ENCODE results near the gene NTM. TPM values are rescaled to one million over a fixed set of nuclear protein-coding genes. Genes with fewer than 3 reads are reported as not detected.

NTM gene
- total and polyA plus RNA-seq, 2 of the 8 experiments (the other 6 are each of a cell fraction or from before 2014, with no cell fraction given), result 13.4 to 20.0 TPM

DNA sequence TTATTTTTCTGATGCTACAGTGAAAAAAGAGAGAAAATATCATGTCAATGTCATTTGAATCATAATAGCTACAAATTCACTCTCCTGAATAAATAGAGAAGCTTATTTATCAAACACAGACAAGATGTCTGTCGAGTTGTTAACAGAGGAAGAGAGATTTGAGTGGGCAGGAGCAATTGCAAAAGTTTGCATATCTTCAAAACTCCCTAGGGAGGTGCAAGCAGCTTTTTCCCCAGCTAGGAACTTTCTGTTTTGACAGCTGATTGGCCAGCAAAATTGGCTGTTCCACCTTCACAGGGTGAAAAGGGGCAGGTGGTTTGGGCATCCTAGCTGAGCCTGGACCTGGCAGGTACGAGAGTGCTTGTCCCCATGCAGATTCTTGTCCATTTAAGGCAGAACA lies 98.2 kb downstream of the NTM start:
- FAIRE-seq, result no peak

More for the DNA sequence above, 98.2 kb downstream of the NTM start:
- DNase-seq (ENCODE audit: low read depth in 1 of 2, low spot score in 2 of 2), result no peak
- no peak overlapping the region for H4K8ac ChIP-seq (ENCODE audit: extremely low read depth, insufficient read depth, low read length)
- H4K20me1 ChIP-seq (replicated peaks in 1 of 2; ENCODE audit: control insufficient read depth in 1 of 2, insufficient read depth in 2 of 2, low read length in 2 of 2), result no peaks in the 10 kb centered on the region
- no peak overlapping the region for H4K91ac ChIP-seq (replicated peaks; ENCODE audit: insufficient read length, low read length)
- POLR2A ChIA-PET (ENCODE audit: partially characterized antibody), result no interaction called here
- H3K27ac ChIP-seq (ENCODE audit: low read depth, low read length), result no peak overlapping the region
- no peak overlapping the region for H3K14ac ChIP-seq (ENCODE audit: insufficient read length)
- no peaks in the 10 kb centered on the region for H3K36me3 ChIP-seq (ENCODE audit: control insufficient read depth in 2 of 4, insufficient read depth in 4 of 4, low read length in 3 of 4)
- WGBS, 2 experiments (ENCODE audit: extremely low coverage in 1 of 2, insufficient coverage in 1 of 2, insufficient read length in 1 of 2, insufficient replicate concordance in 2 of 2, low coverage in 1 of 2, low lambda C conversion rate in 2 of 2, missing lambda C conversion rate in 1 of 2), result 84% methylated on average over 2 of the region's 2 CpGs; no CpG with 5 or more reads in 1 of the 2 experiments
- H2AFZ ChIP-seq (ENCODE audit: low read length), result no peak overlapping the region
- H2BK5ac ChIP-seq (ENCODE audit: low read depth, low read length), result no peak overlapping the region
- H3K23ac ChIP-seq (ENCODE audit: insufficient read length), result no peak overlapping the region
- H3K23me2 ChIP-seq (ENCODE audit: low read depth, low read length), result no peaks in the 10 kb centered on the region; the same call in 1 of the 2 replicates
- no peak overlapping the region for H3K56ac ChIP-seq (replicated peaks; ENCODE audit: insufficient read length, low read depth, low read length)
- CTCF ChIA-PET (ENCODE audit: partially characterized antibody), result interaction anchor here (0.9 to 9.5 kb wide), 10 partner anchors 8 to 443 kb away, joined by 3 to 149 read pairs (median 5); no protein-coding TSS in a partner anchor
- no peaks in the 10 kb centered on the region; a peak in 1 of 4 replicates for H3K79me2 ChIP-seq (ENCODE audit: control insufficient read depth in 1 of 2, insufficient read depth in 2 of 2, low read length in 2 of 2)
- no peaks in the 10 kb centered on the region for H3K79me1 ChIP-seq (ENCODE audit: low read depth, low read length)
- H3K4me1 ChIP-seq (replicated peaks in 1 of 4; ENCODE audit: control insufficient read depth in 3 of 4, insufficient read depth in 4 of 4, low read length in 3 of 4), result peaks cover 4 to 12% (median 9%) of the 10 kb centered on the region in 4 experiments; a peak in 6 of 7 replicates
- H3K27me3 ChIP-seq (replicated peaks in 1 of 4; ENCODE audit: control insufficient read depth in 3 of 4, extremely low read depth in 1 of 4, insufficient read depth in 3 of 4, low read length in 3 of 4), result no peaks in the 10 kb centered on the region
- H3K18ac ChIP-seq (ENCODE audit: extremely low read depth, low read length), result no peak overlapping the region
- H3K4ac ChIP-seq (replicated peaks; ENCODE audit: insufficient read length, low read depth, low read length), result no peak overlapping the region
- H3K9me3 ChIP-seq (ENCODE audit: insufficient read depth in 2 of 2, low read depth in 1 of 2, low read length in 1 of 2), result no peaks in the 10 kb centered on the region
- no peak overlapping the region for H3K4me3 ChIP-seq (ENCODE audit: extremely low read depth in 1 of 4, insufficient read depth in 2 of 4, low read depth in 3 of 4, low read length in 4 of 4)
- no peak overlapping the region for H2BK120ac ChIP-seq (replicated peaks; ENCODE audit: low read depth, low read length)
- H3K4me2 ChIP-seq (ENCODE audit: insufficient read depth in 1 of 2, low read depth in 2 of 2, low read length in 2 of 2), result no peak overlapping the region
- no peak overlapping the region for H2AK5ac ChIP-seq (ENCODE audit: low read depth, low read length)
- no peak overlapping the region for H2BK12ac ChIP-seq (ENCODE audit: low read depth, low read length)
- no peak overlapping the region for H3K9ac ChIP-seq (replicated peaks in 1 of 4; ENCODE audit: extremely low read depth in 1 of 4, low read depth in 3 of 4, low read length in 3 of 4)
- H4K5ac ChIP-seq (ENCODE audit: insufficient read length, low read depth, low read length), result no peak overlapping the region
- TF ChIP-seq NRF1 (IDR thresholded peaks at IDR 0.05; ENCODE audit: low read depth, low read length) (no peak), SIX5 (IDR thresholded peaks at IDR 0.05; ENCODE audit: low read depth, low read length) (no peak), SUZ12 (IDR thresholded peaks at IDR 0.05; ENCODE audit: low read length) (no peak), POLR2A (IDR thresholded peaks at IDR 0.05; ENCODE audit: control extremely low read depth in 1 of 2, low read depth in 2 of 2, low read length in 2 of 2) (no peak), NANOG (IDR thresholded peaks at IDR 0.05; ENCODE audit: insufficient read depth, low read depth, low read length, poor library complexity, severe bottlenecking) (no peak), SIRT6 (IDR thresholded peaks at IDR 0.05; ENCODE audit: low read length) (no peak), RFX5 (IDR thresholded peaks at IDR 0.05; ENCODE audit: borderline replicate concordance, low read depth, low read length) (no peak)
- TF ChIP-seq, protein P1, sequence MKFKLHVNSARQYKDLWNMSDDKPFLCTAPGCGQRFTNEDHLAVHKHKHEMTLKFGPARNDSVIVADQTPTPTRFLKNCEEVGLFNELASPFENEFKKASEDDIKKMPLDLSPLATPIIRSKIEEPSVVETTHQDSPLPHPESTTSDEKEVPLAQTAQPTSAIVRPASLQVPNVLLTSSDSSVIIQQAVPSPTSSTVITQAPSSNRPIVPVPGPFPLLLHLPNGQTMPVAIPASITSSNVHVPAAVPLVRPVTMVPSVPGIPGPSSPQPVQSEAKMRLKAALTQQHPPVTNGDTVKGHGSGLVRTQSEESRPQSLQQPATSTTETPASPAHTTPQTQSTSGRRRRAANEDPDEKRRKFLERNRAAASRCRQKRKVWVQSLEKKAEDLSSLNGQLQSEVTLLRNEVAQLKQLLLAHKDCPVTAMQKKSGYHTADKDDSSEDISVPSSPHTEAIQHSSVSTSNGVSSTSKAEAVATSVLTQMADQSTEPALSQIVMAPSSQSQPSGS (IDR thresholded peaks at IDR 0.05; ENCODE audit: low read length), result no peak
- no peak overlapping the region for H2BK15ac ChIP-seq (ENCODE audit: low read length)
- no peak overlapping the region for H2BK20ac ChIP-seq (ENCODE audit: low read length)
